Measurements from ENCODE around the gene DDT.
"Not testable (repeated sequence)": the region's sequence is repeated elsewhere in the genome, so short reads cannot be mapped to it uniquely, and the experiment has no call there.

DDT gene

DNA sequence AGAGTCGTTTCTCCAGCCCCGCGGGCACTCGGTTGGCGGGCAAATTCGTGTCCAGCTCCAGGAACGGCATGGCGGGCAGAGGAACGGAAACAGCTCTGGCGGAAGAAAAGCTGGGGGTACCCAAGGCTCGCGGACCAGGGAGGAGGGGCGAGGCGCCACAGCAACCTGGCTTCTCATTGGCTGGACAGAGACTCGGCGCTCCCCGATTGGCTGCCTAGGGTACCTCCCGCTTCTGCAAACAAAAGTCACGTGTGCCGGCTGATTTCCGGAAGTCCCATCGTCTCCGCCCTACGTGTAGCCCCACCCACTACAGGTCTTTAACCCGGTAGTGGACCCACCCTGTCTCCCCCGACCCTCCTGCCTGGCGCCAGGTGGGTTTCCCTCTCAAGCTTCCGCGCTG is at the start of gene DDT:
Gene DDT, minus strand, starts transcription at position 97 of the 400 bp plus-strand sequence. Its CDS starts 27 bp downstream, at position 70.
- not testable (repeated sequence) for DNase-seq

DNA sequence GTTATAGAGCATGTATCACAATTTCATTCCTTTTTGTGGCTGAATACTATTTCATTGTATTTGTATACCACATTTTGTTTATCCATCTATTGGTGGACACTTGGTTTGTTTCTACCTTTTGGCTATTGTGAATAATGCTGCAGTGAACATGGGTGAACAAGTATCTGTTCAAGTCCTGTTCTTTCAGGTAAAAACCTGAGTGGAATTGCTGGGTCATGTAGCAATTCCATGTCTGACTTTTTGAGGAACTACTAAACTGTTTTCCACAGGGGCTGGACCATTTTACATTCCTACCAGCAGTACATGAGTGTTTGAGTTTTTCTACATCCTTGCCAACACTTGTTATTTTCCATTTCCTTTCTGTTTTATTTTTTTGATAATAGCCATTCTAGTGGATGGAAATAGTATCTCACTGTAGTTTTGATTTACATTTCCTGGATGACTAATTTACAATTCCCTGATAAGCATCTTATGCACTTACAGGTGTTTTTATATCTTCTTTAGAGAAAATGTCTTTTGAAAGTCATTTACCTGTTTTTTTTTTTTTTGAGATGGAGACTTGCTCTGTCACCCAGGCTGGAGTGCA is 49.1 kb upstream of the DDT start:
- DNase-seq = no peak

DNA sequence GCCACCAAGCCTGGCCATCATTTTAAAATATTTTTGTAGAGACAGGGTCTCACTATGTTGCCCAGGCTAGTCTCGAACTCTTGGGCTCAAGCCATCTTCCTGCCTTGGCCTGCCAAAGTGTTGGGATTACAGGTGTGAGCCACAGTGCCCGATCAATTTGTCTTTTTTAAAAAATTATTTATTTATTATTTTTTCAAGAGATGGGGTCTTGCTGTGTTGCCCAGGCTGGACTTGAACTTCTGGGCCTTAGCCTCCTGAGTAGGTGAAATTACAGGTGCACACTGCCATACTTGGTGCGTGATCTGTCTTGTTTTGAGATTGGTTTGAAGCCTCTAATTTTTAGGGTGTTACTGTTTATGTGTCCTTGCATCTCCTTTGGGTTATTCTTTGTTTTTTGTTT is 47.1 kb upstream of the DDT start:
- DNase-seq = no peak

DNA sequence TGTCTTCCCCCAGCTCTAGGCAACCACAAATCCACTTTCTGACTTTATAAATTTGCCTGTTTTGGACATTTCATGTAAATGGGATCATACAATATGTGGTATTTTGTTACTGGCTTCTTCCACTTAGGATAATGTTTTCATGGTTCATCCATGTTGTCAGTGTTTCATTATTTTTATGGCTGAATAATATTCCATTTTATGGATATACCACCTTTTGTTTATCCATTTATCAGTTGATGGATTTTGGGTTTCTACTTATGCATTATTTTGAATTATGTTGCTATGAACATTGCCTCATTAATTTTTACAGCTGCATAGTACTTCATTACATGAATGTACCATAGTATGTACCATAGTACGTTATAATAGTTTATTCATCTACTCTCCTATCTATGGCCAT is 41.9 kb upstream of the DDT start:
- no peak for DNase-seq

DNA sequence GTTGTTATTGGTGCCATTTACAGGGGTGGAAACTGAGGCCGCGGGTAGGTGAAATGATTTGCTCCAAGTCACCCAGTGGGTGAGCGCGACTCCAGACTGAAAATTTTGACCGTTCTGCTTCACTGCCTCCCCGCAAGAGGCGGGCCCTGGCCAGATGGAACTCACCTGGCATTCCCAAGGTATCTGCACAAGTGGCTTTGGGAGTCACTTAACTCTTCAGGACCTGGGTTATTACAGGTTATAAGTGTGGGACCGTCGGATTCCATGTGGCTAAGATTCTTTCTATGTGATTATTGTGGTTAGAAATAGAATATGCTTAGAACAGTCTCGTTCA is 37.5 kb upstream of the DDT start:
- DNase-seq = no peak

DNA sequence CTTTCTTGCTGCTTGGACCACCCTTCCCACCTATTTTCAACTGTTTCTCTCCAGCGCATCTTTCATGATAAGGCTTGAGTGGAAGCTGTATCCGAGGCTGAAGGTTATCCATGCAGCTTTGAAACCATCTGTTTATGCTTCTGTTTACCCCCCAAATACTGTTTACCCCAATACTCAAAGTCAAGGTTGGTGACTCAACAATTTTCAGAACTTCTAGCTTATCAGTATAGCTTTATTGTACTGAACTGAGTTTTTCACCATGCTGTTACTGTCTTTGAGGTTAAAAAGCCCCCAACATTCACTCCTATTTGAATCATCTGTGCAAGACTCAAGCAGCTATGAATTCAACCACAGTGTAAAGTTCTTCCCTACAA is 35.8 kb upstream of the DDT start:
- no peak for DNase-seq

DNA sequence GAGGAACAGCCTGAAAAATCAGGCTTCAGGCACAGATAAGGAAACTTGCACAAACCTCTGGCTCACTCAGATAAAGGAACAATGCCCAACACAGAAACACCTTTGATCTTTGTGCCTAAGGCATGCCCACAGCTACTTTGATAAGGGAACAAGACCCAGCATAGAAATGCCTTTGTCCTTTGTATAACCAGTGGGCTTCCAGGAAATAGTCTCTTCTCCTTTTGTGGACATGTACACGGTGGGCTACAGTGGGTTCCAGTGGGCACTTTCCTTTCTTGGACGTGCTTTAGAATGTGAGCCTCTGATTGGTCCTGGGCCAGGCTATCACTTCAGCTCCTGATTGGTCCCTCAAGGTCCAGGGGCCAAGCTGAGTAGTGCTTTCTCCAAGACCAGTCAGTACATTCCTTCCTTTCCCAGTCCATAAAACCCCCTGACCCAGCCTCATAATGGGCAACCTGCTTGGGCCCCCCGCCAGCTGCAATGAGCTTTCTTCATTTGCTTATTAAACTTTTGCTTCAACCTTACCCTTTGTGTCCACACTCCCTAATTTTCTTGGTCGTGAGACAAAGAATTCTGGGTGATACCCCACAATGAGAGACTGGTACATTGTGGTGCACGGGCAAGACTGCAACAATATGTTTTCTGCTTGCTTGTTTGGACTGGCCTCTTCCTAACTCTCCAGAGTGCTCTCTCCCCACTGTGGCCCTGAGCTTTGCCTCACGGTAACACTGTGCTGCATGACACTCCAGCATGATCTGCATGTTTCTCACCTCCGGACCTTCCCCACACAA is 35.2 kb upstream of the DDT start:
- DNase-seq = no peak

DNA sequence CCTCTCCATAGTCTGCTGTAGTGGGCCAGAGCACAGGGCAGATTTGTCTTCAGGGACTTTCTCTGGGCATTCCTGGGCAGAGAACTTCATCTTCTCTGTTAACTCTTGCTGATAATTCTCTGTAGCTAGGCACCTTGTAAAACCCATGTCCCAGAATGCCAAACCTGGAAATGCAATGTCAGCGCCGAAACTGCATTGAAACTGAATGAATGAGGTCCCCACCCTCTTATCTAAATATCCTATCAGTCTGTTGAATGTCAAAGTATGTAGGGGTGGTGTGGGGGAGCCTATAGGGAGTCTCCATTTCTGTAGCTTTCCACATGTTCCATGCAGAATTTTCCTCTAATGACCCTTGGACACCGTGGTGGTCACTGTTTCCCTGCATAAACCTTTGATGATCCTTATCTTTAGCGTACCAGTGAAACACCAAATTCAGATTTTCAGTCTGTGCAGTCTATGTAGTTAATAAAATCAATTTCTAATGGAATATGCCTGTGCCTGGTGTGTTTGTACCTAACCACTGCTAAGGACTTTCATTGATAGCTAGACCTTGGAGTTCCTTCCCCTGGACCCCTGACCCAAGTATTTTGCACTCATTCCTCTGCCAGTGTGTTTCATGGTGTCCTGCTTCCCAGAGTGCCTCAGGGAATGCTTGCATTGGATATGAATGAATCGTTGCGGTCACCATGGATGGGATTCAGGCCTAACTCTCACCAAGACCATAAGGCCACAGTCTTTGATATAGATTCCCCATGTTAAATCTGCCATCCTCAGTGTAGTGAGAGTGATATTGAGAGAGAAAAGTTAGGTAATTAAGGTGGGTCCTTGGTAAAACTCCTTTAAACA is 34.4 kb upstream of the DDT start:
- no peak for DNase-seq

DNA sequence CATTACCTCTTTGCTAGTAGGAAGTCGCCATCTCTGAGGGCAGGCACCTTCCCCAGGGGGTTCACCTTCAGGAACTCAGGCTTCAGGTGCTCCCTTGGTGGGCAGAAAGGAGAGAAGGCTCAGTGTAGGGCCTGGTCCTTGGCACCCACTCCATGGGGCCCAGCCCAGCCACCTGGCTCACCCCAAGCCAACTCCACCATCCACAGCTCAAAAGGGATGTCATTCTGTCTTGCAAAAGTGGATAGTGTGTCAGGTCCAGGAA is 33.7 kb upstream of the DDT start:
- DNase-seq = no peak

DNA sequence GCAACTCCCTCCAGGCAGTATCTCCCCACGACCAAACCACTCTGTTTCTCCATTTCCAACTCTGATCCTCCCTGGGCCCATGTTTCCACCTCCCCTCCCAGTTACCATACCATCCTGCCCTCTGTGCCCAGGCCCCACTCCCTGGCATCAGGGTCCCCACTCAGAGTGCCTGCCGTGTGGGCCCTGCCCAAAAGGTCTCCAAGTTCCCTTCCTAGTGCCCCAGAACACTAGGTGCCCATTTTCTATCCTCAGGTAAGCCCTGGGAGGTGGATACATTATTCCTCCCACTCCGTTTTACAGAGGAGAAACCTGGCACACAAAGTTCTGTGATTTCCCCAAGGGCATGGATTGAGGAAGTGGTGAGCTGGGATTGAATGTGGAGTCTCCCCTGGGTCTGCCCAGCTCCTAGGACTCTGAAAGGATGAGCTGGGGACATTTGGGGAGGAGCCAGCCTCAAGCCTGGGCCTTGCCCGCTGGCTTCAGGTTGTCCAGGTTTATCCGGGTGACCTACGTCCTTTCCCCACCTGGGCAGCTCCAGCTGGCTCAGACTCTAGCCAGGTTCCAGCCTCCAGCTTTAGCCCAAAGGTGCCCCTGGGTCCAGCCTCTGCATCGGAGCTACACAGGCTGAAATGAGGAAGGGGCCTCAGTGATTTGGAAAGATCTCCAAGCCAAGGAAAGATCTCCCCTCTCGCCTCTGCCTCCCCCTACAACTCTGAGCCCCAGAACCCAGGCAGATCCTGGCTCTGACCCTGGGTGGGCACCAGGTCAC is 33.2 kb upstream of the DDT start:
- DNase-seq = no peak

DNA sequence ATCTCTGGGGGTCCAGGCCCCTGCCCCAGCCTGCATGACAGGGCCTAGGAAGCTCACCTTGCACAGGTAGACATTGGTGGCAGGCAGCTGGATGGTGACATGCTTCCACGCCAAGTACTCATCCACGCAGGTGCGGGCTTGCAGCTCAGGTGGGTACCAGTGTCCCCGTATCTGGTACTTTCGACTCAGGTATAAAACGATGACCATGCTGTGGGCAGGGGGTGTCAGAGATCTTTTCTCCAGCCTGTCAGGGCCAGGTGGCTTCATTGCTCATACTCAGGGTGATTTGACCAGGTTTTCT is 32.6 kb upstream of the DDT start:
- no peak for DNase-seq

DNA sequence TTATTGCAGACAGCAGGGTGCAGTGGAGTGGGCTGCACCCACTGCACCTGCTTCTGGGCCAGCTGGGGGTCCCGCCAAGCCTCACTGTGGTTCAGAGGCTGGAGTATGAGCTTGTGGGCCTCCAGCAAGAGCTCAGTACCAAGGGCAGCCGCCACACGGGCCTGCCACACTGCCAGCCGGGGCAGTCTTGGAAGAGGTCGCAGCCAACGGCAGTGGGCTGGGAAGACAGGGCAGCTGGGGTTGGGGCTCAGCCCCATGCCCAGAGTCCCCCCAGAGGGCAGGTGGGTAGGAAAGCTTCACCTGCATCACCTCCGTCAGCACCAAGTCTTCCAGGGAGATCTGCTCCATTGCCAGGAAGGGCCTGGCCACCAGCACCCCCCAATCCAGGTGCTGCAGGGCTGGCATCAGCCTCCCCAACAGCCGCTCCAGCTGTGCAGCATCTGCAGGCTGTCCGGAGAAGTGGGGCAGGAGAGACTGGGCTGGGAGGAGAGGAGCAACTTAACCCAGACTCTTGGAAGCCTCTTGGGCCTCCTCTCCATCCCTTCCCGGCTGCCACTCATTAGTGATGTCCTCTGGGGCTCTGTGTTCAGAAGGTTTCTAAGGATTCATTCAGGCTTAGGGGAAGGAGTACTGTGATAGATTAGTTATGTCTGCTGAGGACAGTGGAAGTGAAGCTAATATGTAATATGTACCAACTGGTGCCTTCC is 32.1 kb upstream of the DDT start:
- DNase-seq = no peak

DNA sequence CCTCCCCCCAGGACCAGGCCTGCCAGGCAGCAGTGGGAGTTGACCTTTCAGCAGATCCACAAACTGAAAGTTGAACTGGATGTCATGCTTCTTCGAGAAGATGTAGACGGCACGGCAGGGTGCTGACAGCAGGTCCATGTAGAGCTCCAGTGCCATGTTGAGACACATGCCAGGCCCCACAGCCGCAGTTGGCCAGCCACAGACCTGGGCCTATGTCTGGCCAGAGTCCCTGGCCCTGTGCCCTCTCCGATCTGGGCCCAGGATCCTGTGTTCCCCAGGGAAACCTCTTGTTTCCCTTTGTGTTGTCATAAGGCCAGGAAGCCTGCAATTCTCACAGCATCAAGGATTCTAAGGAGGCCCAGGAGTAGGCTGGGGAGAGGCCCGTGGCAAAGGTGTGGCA is 31.0 kb upstream of the DDT start, which contains the start of gene GSTT4:
Gene GSTT4, minus strand, starts transcription at position 253 of the 400 bp plus-strand sequence. Its CDS starts 97 bp downstream, at position 156.
- no peak for DNase-seq

DNA sequence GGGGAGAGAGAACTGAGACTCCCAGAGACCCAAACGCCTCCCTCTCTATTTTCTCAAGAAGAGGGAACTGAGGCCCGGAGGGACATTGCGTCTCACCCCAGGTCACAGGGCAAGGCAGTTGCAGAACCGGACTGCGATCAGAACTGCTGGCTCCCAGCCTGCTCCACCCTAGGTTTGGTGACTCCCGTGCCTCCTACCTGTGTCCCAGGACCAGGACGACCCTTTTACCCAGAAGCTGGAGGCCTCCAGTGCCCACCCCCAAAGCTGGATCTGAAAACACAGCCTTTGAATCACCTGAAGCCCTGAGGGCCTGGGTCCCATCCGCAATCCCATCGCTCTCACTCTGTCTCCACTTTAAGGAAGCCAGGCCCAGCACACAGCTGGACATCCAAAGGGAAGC is 29.6 kb upstream of the DDT start:
- DNase-seq = no peak

DNA sequence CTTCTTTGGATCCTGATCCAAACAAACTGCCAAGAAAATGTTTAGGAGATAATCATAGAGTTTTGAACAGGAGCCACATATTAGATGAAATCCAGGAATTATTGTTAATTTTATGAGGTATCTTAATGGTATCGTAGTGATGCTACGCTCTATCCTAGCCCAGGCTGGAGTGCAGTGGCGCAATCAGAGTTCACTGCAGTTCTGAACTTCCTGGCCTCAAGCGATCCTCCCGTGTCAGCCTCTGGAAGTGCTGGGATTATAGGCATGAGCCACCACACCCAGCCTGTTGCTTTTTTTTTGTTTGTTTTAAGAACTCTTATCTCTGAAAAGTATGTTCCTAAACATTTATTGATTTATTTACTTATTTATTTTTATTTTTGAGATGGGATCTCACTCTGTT is 28.6 kb upstream of the DDT start:
- no peak for DNase-seq

DNA sequence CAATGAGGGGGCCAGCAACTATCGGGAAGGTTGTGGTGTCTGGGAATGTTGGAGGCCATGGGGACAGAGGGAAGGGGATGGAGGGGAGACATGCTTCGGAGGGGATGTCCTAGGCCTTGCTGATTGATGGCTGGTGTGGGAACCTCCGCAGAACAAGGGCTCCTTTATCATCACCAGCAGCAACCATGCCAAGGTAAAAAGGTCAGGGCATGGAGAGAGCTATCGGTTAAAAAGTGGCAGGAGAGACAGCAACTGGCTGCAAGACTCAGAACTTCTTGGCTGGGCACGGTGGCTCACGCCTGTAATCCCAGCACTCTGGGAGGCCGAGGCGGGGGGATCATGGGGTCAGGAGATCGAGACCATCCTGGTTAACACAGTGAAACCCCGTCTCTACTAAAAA is 28.0 kb upstream of the DDT start:
- no peak for DNase-seq

DNA sequence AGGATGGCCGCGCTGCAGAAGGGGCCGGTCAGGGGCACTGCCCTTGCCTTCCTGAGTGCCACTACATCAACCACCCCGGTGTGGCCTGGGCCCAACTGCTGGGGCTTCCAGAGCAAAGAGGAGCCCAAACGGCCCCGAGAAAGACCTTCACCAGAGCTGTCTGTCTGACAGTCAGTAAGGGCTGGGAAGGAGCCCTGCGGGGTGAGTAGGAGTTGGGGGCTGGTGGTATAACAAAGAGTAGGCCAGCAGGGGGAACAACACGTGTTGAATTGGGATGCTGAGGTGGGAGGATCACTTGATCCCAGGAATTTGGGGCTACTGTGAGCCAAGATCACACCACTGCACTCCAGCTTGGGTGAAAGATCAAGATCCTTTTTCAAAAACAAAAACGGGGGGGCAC is 27.1 kb upstream of the DDT start:
- no peak for DNase-seq

DNA sequence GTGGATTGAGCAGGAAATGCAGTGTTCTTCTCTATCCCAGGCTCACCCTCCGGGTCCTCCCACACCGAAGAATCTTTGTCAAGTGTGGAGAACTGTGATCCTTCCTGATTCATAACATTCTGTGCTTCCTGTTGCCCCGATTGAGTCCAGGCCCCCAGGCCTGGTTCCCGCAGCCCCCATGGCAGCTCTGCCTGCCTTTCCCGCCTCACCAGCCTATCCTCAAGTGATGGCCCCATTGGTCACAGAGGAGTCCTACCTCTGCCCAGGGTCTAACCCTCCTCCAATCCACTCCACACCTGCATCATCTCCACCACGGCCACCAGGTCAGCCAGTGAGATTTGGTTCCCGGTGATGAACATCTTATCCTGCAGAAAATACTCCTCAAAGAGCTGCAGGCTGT is 25.5 kb upstream of the DDT start:
- not testable (repeated sequence) for DNase-seq

DNA sequence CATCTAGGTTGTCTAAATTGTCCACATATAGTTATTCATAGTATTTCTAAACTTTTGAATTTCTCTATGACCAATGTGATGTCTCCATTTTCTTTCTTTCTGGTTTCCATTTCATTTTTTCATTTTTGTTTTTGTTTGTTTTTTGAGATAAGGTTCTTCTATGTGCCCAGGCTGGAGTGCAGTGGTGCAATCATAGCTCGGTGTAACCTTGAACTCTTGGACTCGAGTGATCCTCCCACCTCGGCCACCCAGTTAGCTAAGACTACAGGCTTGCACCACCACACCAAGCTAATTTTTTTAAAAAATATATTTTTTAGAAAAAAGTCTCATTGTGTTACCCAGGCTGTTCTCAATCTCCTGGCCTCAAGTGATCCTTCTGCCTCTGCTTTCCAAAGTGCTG is 22.9 kb upstream of the DDT start:
- no peak for DNase-seq

DNA sequence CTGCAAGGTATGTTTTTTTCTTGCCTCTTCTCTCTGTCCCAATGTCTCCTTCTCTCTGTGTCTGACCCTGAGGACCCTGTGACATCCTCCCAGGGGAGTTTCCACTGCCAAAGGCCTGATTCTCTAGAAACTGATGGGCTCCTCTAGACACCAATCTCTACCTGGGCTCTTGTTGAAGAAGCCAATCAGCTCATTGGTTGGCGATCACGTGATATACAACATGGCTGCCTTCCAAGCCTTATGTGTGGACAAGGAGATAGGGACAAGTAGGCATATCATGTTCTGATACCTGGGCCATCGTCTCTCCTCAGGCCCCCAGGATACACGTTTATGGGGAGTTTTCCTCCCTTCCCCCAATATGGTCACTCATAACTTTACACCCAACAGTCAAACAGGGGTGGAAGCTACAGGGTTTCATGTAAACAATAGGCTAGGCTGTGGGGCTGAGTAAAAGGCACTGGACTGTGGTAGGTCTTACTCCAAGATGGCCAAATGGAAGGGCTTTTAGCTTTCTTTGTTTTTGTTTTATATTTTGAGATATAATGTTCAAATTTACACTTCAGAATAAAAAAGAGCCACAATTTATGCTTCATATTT is 19.4 kb upstream of the DDT start:
- not testable (repeated sequence) for DNase-seq

DNA sequence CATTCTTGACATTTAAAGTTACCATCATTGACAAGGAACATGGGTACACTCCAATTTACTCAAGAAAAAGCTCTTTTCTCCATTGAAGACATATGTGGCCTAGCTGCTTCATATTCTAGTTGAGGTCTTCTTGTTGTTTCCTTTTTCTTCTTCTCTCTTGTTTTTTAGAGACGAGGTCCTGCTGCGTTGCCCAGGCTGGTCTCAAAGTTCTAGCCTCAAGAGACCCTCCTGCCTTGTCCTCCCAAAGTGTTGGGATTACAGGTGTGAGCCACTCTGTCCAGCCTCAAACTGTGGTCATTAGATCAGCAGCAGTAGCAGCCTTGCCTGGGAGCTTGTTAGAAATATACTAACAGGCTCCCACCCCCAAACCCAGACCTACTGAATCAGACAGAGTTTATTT is 18.8 kb upstream of the DDT start:
- not testable (repeated sequence) for DNase-seq

DNA sequence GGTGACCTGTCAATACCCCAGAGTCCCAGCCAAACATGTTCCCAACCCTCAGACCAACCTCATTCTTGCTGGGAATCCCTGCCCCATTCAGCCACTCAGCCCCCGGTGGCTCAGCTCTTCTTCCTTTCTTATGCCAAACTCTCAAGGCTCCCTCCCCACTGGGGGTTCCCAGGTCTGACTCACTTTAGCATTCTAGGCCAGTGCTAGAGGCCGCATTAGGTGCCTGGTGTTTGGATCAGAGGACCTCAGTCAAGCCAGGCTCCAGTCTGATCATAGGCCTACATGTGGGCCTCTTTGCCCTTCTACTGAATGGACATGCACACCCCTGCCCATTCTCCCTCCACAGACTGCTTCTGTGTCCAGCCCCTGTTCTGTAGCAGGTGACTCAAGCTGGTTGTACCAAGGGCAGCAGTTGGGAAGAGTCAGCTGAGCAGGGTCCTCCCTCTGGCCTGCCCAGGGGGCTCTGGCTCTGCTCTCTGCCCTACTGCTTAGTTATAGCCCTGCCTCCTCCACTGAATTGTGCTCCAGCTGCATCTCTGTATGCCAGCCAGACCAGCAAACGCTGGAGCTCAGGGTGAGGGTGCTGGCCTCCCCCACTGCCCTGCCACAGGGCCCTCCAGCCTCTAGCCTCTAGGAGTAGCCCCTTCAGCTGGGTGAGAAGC is 15.5 kb upstream of the DDT start:
- DNase-seq = not testable (repeated sequence)

Data from stimulated activated CD4-positive, alpha-beta T cell treated with anti-CD3 and anti-CD28 coated beads, Interleukin-2, amount 100 ng/mL, for 24 hours (primary cell).